ENCODE measurements around the gene CHPF2.

DNA sequence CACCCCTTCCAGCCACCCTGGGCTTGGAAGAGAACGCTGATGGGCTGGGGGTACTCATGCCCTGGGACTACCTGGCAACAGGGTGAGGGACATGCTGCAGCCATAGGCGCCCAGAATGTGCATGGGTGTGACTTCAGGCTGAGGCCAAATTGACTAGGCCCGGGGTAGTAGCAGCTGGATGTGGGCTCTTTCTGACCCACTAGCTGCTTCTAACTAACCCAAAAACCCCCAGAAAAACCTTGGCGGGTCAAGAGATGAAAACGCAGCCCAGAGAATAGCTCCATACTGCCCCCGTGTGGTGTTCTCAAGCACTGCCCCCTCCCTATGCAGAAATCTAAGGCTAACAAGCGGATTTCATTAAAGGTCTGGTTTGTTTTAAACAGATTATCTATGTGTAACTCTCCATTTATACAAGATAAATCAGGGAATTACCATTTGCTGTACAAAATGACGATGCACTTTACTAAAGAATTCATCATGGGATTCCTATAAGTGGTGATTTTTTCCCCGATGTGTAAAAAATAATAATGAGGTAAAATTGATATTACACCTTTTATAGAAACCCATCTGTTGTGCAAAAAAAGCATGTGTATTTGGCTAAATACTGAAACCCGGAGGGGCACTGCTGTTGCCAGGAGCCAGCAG, 12.0 kb downstream of the CHPF2 start:
- TF ChIP-seq, protein P1, sequence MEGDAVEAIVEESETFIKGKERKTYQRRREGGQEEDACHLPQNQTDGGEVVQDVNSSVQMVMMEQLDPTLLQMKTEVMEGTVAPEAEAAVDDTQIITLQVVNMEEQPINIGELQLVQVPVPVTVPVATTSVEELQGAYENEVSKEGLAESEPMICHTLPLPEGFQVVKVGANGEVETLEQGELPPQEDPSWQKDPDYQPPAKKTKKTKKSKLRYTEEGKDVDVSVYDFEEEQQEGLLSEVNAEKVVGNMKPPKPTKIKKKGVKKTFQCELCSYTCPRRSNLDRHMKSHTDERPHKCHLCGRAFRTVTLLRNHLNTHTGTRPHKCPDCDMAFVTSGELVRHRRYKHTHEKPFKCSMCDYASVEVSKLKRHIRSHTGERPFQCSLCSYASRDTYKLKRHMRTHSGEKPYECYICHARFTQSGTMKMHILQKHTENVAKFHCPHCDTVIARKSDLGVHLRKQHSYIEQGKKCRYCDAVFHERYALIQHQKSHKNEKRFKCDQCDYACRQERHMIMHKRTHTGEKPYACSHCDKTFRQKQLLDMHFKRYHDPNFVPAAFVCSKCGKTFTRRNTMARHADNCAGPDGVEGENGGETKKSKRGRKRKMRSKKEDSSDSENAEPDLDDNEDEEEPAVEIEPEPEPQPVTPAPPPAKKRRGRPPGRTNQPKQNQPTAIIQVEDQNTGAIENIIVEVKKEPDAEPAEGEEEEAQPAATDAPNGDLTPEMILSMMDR (IDR thresholded peaks at IDR 0.05; ENCODE audit: insufficient read depth, low read depth, low read length) = peak; percentile 93
- no peak for TF ChIP-seq EZH2 (IDR thresholded peaks at IDR 0.05; ENCODE audit: insufficient read depth, low read length)
